KMS-11 (cell line): Measurements from ENCODE around the gene NBAS.

ENCODE experiments used
- H2AFZ ChIP-seq: fragments of 200-600 bp; sonication (generic); 2 replicates; pipeline ENCODE4 v1.6.1; 2016; ENCODE audit warnings: antibody characterized with exemption, mixed run types, low read depth
- H3K27ac ChIP-seq: fragments of 200-600 bp; sonication (generic); 2 replicates; pipeline ENCODE4 v1.6.1; 2016; ENCODE audit warnings: mild to moderate bottlenecking, mixed run types
- H3K27me3 ChIP-seq: fragments of 200-600 bp; sonication (generic); 2 replicates; pipeline ENCODE4 v1.6.1; 2017; ENCODE audit warnings: mild to moderate bottlenecking, low read depth, mixed run types, moderate library complexity; ENCODE audit not compliant: insufficient read depth
- H3K36me3 ChIP-seq: fragments of 200-600 bp; sonication (generic); 2 replicates; pipeline ENCODE4 v1.6.1; 2017; ENCODE audit warnings: mild to moderate bottlenecking, mixed run types; ENCODE audit not compliant: insufficient read depth
- H3K4me1 ChIP-seq: fragments of 200-600 bp; sonication (generic); 2 replicates; pipeline ENCODE4 v1.6.1; 2016; ENCODE audit warnings: mild to moderate bottlenecking, low read depth, mixed run types; ENCODE audit not compliant: poor library complexity, severe bottlenecking
- H3K4me2 ChIP-seq: fragments of 200-600 bp; sonication (generic); 2 replicates; pipeline ENCODE4 v1.7.0; 2016; ENCODE audit warnings: mild to moderate bottlenecking, mixed run types
- H3K4me3 ChIP-seq: fragments of 200-600 bp; sonication (generic); IDR thresholded peaks from 2 replicates; pipeline ENCODE4 v1.6.1; 2017; ENCODE audit warnings: low read depth, low read length, mixed read lengths; ENCODE audit not compliant: insufficient read depth
- H3K79me2 ChIP-seq: fragments of 200-600 bp; sonication (generic); 2 replicates; pipeline ENCODE4 v1.6.1; 2016; ENCODE audit warnings: low read depth, mixed run types; ENCODE audit not compliant: insufficient read depth
- H3K9ac ChIP-seq: fragments of 200-600 bp; sonication (generic); 2 replicates; pipeline ENCODE4 v1.6.1; 2016; ENCODE audit warnings: mild to moderate bottlenecking, mixed run types
- H4K20me1 ChIP-seq: fragments of 200-600 bp; sonication (generic); 2 replicates; pipeline ENCODE4 v1.6.1; 2016; ENCODE audit warnings: mild to moderate bottlenecking, mixed run types; ENCODE audit not compliant: insufficient read depth
- CTCF ChIP-seq: fragments of 200-600 bp; sonication (generic); conservative IDR thresholded peaks from 2 replicates; pipeline ENCODE4 v1.6.1; 2017; ENCODE audit warnings: low read depth, mild to moderate bottlenecking, antibody characterized with exemption, low read length, moderate library complexity, mixed read lengths

The NBAS gene

GRCh38 chr2:15127876-15128275 is 433.3 kb downstream of the NBAS start:
- no peak overlapping the region for H3K9ac ChIP-seq
- H2AFZ ChIP-seq, result no peak overlapping the region
- H3K36me3 ChIP-seq, result no peaks in the 10 kb centered on the region
- no peaks in the 10 kb centered on the region for H3K4me1 ChIP-seq
- no peaks in the 10 kb centered on the region for H4K20me1 ChIP-seq
- H3K79me2 ChIP-seq, result no peaks in the 10 kb centered on the region
- no peaks in the 10 kb centered on the region for H3K27me3 ChIP-seq
- no peak overlapping the region for H3K4me2 ChIP-seq
- TF ChIP-seq CTCF, result no peak
- no peak overlapping the region for H3K27ac ChIP-seq
- no peak overlapping the region for H3K4me3 ChIP-seq

GRCh38 chr2:15127301-15127700 is 433.8 kb downstream of the NBAS start:
- H4K20me1 ChIP-seq, result no peaks in the 10 kb centered on the region
- TF ChIP-seq CTCF, result no peak
- no peaks in the 10 kb centered on the region for H3K36me3 ChIP-seq
- no peaks in the 10 kb centered on the region for H3K4me1 ChIP-seq
- H3K9ac ChIP-seq, result no peak overlapping the region
- no peak overlapping the region for H3K4me2 ChIP-seq
- no peak overlapping the region for H3K4me3 ChIP-seq
- no peak overlapping the region for H2AFZ ChIP-seq
- no peaks in the 10 kb centered on the region for H3K27me3 ChIP-seq
- H3K79me2 ChIP-seq, result no peaks in the 10 kb centered on the region
- H3K27ac ChIP-seq, result no peak overlapping the region

- TF ChIP-seq CTCF, result no peak
These were observed 434.8 kb downstream of the NBAS start for GRCh38 chr2:15126373-15126772.

GRCh38 chr2:15122915-15123314 is 438.2 kb downstream of the NBAS start:
- no peaks in the 10 kb centered on the region for H3K27me3 ChIP-seq
- TF ChIP-seq CTCF, result no peak
- H3K4me2 ChIP-seq, result no peak overlapping the region
- H3K9ac ChIP-seq, result no peak overlapping the region
- H3K79me2 ChIP-seq, result no peaks in the 10 kb centered on the region
- no peaks in the 10 kb centered on the region for H3K36me3 ChIP-seq
- no peaks in the 10 kb centered on the region for H3K4me1 ChIP-seq
- H3K4me3 ChIP-seq, result no peak overlapping the region
- H2AFZ ChIP-seq, result no peak overlapping the region
- H3K27ac ChIP-seq, result no peak overlapping the region
- no peaks in the 10 kb centered on the region for H4K20me1 ChIP-seq

More at GRCh38 chr2:15126373-15126772, 434.8 kb downstream of the NBAS start:
- Histone ChIP-seq H3K4me3 (no peak overlapping the region), H3K9ac (no peak overlapping the region), H3K27ac (no peak overlapping the region), H3K27me3 (no peaks in the 10 kb centered on the region), H3K36me3 (no peaks in the 10 kb centered on the region), H3K4me1 (no peaks in the 10 kb centered on the region), H3K4me2 (no peak overlapping the region), H3K79me2 (no peaks in the 10 kb centered on the region), H4K20me1 (no peaks in the 10 kb centered on the region), H2AFZ (no peak overlapping the region)

GRCh38 chr2:15120631-15121030 is 440.5 kb downstream of the NBAS start:
- Histone ChIP-seq H4K20me1 (no peaks in the 10 kb centered on the region), H3K27ac (no peak overlapping the region), H3K27me3 (no peaks in the 10 kb centered on the region), H3K4me1 (no peaks in the 10 kb centered on the region), H3K79me2 (no peaks in the 10 kb centered on the region), H3K36me3 (no peaks in the 10 kb centered on the region), H3K9ac (no peak overlapping the region), H3K4me3 (no peak overlapping the region), H3K4me2 (no peak overlapping the region), H2AFZ (no peak overlapping the region)
- TF ChIP-seq CTCF, result no peak
